DMS 273 (cell line): ENCODE measurements around the gene DIAPH3.

Experiments
- DNase-seq: peaks from one replicate; lab custom pipeline; 2025; ENCODE audit not compliant: unreplicated experiment; lab: John Stamatoyannopoulos, UW

DIAPH3 gene

DNA sequence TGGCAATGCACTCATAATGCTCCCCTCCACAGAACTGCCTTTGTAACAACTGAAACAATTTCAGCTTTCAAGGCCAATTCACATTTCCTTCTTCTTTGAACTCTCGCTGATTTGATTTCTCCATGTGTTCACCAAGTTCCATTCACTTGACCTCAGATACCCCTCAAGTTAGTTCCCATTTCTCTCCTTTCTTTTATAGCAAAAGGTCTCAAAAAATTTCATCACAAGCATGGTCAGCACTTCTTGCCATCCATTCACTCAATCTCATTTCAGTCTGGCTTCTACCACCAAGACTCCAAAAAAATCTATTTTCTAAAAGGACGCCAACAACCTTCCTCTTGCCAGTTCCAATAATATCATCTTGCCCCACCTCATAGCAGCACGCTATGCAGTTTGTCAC is 135.7 kb downstream of the DIAPH3 start:
- DNase-seq, result no peak

DNA sequence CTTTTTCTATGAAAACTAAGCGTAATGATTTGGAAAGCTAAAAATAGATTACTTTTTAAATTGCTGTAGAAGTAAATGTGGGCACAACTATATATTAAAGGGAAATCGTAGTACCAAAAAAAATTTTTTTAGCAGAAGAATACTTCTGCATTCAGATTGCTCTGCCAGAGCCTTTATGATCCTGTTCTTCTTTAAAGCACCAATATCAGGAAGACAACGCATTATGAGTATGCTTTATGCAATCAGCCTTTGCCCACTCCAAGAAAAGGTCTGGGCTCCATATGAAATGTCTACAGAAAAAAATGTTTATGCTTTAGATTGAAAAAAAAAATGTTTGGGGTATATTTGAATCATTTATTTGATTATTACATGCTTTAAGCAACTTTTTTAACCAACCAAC is 137.4 kb downstream of the DIAPH3 start:
- no peak for DNase-seq

DNA sequence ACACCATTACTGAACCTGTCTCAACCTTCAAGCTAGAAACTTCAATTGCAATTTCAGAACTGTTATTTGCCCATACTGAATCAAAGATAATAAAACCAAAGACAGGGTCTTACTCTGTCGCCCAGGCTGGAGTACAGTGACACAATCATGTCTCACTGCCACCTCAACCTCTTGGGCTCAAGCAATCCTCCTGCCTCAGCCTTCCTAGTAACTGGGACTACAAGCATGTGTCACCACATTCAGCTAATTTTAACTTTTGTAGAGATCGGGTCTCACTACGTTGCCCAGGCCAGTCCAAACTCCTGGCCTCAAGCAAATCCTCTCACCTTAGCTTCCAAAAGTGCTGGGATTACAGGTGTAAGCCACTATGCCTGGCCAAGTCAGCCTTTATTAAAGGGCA is 143.4 kb downstream of the DIAPH3 start:
- no peak for DNase-seq

DNA sequence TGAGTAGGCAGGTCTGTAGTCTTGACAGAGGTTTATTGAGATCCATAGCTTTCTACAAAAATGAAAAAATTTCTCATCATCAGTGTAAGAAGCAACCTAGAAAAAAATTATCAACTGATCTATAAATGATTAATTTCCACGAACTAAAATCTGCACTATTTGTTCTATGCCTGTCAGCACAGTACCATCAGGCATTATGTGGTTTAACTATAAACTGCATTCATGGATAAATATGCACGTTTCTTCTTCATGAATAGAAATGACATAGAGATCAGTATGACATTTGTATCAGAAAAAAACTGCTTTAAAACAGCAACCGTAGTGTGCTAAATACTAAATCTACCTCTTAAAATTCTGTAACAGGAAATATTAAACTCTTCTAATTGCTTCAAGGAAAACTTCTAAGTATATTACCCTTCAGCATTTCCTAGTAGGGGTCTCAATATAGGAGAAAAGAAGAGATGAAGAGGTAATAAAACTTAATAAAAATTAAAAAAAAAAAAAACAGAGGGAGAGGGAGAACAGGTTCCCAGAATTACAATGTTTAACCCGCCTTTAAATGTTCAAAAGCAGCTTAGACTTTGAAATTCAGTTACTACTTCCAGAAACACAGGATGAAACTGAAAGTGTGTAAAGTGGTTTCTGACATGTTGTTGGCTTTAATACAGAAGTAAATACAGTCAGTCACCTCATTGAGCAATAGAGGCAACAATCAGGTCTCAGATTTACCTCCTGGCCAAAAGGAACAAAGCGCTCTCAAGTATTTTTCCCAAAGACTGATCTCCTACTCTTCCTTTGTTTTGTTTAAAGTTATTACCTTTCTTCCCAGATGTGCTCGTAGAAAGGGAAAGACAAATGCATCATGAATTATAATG is 144.4 kb downstream of the DIAPH3 start:
- no peak for DNase-seq

DNA sequence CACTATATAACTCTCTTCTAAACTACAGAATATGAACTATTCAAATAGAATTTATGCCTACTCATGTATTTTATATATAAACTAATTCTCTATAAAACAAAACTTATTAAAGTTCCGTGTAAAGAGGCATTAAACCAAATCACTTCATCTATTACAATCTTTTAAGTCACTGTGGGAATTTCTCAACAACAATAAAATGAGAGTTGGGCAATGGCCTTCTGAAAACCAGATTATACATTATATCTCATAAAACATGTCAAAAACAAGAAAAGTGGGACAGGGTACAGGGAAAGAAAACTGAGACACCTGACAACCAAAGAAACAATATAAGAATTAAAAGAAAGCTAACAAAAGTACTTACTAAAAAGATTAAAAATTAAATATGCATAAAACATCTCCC is 145.2 kb downstream of the DIAPH3 start:
- no peak for DNase-seq

DNA sequence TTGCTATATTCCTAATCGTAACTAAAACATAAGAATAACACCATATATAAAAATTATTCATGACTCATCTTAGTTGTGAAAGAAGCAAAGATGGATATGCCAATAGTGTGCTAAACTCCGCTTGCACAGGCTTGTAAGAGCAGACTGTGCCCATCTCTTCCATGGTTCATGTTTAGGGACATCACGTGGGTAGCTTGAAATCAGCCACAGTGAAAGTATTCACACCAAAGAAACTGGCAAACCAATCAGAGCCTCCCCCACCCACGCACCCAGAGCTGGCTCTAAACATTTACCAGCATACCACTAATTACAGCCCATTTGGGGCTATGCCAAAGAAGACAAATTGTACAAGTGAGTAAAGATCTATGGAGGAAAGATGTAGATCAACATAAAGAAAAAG is 147.5 kb downstream of the DIAPH3 start:
- DNase-seq, result no peak

DNA sequence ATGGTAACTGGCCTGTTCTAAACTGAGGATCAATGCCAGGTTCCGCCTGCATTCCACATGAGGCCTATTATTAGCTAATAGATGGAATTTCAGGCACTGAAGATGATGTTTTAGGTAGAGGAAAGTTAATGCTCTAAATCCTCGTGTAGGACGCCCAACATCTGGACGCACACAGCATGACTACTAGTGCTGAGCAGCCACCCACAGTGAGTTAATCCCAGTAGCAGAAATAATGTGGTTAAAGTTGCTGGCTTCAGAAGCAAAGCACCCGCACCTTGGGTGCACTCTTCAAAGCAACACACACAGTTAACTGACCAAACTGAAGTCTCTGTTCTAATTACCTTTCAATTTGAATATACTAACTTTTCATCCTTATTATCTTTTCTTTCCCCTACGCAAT is 150.6 kb downstream of the DIAPH3 start:
- DNase-seq, result no peak

DNA sequence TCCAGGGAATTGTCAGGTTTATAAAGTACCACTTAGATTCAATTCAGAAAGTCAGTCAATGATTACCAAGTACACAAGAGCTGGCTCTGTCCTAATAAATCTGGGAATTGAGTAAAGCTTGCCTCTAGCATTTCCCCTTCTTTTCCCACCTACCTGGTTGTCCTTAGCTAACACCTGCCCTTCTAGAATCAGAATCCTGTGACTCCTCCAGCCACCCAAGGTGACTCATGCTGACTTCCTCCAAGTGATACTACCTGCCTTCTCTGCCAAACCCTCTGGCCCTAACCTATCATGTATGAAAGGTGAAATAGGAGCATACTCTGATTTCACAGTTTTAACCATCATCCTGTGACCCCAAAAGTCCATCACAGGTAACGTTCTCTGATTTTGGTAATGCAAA is 151.2 kb downstream of the DIAPH3 start:
- no peak for DNase-seq

DNA sequence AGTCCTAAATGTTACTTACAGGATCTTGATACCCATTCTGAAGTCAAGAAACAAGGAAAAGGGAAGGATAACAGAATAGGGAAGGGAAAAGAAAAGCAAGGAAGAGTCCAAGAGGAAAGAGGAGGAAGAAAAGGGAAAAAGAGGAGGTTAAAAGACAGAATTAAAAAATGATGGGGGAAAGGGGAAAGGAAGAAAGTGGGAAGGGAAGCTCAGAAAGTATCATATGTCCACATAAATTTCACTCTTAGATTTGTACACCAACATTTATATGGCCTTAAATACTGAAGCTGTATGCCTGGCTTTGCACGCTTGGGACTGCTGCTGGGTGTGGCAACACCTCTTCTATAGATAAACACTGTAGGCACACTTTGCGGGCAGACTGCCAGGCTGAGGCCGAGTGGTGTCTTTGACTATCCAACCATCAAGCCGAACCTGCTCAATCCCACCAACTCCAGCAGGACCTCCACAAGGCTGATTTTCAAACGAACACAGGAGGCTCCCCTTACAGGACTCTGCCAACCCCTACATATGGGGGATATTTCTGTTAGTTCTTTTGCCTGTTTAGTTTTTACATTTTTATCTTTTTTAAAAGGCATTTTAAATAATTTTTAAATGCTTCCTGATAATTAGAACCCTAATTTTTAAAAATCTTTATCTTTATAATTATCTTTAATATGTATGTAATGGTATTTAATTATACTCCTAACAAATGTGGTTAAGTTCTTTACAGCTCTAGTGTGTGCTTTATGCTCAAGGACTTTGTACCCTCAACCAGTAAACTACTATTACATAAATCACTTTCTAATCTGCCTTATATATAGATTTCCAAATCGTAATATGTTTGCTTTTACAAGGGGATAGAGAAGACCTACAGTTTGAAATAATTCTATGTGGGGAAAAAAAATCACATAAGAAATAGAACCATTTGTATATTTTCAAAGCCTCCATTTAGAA is 154.2 kb downstream of the DIAPH3 start:
- DNase-seq, result peak; percentile 18

DNA sequence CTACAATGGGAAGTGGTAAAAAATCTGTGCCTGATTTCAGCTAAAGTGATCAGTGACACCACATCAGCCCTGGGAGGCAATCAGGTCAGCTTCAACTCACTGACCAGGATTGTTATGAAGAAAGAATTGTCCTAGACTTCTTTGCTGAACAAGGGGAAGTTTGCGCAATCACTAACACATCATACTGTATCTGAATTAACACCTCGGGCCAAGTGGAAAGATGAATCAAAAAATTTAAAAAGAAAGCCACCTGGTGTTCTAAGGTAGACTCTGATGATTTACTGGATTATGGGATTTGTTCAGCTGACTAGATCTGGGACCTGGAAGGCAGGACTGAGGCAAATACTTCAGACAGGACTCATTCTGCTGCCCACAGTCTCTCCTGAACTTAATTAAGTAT is 161.8 kb downstream of the DIAPH3 start:
- DNase-seq, result no peak

DNA sequence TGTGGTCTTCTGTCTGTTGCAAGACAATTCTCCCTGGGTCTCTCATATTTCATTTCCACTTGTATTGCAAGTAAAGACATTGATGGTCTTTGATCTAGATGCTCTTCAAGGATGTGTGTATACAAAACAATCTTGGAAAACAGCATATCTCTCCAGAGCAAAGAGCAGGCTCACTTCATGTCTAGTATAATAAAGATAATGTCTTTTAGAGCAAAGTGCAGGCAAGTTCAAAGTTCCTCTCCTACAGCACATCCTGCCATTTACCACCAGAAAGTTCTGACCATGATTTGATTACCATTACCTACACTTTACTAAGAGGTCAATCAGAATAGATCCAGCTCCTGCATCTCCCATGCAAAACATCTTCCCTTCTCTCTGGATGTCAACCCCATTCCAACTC is 162.8 kb downstream of the DIAPH3 start:
- no peak for DNase-seq

DNA sequence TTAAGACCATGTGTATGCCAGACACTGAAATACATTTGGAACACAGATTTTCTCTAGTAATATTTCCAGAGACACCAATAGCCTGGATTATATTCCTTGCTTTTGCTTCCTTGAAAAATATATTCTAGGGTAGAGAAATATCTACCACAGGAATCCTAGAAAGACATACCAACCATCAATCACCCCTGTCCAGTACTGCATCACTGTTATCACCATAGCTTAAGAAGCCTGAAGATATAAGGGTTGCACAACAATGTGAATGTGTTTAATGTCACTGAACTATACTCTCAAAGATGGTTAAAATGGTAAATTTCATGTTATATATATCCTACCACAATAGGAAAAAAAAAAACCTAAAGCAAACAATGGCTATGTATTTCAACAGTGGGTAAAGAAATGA is 163.6 kb downstream of the DIAPH3 start:
- DNase-seq, result no peak

DNA sequence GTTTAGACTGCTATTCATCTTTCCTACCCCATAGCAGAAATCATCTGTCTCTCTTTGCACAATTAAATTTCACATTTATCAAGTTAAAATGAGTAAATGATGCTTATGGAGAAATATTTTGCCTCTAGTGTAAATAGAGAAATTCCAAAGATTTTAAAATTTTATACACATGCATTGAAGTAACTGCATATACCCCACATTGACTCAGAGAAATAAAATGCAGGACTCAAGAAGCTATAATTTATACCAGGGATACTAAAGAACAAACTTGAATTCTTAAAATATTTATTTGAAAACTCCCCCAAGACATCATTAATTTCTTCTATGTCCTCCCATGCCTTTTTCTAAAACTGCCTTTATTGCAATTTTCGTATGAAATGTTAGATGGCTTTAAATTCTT is 165.8 kb downstream of the DIAPH3 start:
- no peak for DNase-seq

DNA sequence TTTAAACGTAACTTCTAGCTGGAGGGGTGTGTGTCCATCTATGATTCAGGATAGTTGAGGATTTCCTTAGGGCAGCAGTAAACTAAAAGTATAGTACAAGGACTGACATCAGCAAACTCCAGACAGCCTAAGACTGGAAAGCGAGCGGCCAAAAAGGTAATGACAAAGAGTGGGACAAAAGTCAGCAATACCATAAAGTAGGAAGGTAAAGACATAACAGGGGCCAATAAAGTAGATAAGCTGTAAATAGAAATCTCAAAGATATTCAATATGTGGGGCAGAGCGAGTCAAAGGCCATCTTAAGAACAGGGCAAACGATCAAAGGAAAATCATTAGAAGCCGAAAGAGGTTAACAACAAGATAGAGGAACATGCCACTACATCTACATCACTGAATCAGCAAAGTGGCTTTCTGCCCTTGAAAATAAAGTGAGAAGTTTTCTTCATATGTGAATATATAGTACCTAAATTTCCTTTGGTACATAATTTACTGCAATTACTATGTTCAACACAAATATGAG is 167.2 kb downstream of the DIAPH3 start:
- DNase-seq, result no peak

DNA sequence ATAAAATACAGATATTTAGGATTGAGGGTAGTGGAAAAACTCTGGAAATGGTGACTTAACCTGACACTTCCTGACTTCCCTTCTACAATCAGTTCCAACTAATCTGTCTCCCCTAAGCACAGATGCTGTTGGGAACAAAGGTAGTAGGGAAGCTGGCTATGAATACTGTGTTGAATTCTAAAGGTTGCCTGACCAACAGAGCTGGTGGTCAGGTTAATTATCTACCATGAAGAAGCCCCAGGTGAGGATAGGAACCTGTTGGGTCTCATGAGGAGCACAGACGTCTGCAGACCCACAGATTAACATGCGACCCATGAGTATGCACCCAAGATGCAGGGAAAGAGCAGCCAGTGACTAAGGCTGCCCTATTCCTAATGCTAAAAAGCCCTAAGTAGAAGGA is 172.3 kb downstream of the DIAPH3 start:
- no peak for DNase-seq

DNA sequence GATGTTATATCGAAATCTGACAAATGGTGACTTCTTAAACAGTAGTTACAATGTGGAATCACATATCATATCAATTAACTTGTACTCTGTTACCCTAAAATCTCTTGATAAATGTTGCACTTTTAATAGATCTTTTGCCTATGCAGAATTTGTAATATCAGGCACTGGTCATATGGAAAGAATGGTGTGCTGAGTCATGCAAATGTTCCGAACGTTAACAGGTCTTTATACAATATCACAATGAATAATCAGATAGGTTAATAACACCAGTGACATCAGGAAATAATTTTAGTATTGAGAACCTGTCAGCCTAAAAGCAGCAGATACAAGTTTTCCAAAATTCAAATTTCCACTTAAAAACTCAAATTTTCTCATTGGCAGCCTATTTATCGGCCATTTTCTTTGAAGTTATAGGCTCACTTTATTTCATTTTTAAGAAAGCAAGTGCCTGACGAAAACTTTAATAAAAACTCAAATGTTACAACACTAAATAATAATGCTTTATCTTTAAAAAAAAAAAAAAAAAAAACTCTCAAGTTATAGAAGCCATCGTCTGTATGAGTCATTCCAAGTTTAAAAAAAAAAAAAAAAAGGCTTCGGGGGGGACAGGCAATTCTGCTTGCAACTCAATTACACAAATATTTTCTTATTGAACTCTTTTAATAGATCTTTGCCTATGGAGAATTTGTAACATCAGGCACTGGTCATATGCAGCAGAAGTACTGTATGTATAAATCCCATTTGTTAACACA is 180.9 kb downstream of the DIAPH3 start:
- no peak for DNase-seq

DNA sequence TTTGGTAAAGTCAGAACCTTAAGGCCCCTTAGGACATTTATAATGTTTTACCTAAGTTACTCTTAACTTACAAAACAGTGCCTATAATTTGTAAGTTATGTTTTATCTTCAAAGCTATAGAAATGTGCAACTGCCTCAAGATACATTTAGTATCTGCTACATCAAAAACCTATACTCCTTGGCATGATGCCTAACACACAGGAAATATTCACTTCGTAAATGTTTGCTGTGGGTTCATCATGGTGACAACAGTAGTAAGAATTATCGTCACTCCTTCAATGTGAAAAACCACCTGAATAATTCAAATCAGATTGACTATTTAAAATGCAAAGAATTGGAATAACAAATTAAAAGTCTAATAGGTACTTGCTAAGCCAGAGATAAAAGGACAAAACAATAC is 184.1 kb downstream of the DIAPH3 start:
- DNase-seq, result no peak

DNA sequence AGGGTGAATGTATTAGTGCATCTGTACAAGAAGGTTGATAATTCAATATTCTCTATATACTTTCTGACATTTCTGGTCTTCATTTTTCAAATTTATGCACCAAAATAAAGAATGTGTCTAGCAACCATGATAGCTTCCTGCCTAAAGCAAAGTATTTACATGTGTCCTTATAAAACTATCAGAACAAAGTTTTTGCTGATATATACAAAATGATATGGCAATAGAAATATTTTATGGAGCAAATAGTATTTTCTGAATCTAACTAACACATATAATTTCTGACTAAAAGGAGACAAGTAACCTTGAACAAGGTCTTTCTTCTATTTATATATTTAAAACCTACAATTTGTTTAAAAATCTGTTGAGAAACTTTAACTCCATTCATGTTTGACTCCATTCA is 184.9 kb downstream of the DIAPH3 start:
- no peak for DNase-seq

DNA sequence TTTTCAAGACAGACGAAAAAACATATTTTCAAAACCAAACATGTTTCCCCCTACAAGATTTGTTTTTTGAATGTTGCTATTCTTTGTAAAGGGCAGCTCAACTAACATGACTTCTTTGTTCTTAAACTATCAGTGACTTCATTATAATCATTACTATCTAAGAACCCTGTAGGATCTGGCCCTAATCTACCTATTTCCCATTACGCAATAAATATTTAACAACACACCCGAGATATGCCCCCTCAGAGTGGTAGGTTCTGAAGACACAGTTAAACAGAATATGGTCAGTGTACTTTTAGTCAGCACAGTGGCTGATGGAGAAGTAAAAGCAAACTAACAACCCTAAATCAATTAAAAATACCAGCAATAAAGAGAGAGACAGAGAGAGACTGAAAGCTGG is 186.9 kb downstream of the DIAPH3 start:
- DNase-seq, result no peak

DNA sequence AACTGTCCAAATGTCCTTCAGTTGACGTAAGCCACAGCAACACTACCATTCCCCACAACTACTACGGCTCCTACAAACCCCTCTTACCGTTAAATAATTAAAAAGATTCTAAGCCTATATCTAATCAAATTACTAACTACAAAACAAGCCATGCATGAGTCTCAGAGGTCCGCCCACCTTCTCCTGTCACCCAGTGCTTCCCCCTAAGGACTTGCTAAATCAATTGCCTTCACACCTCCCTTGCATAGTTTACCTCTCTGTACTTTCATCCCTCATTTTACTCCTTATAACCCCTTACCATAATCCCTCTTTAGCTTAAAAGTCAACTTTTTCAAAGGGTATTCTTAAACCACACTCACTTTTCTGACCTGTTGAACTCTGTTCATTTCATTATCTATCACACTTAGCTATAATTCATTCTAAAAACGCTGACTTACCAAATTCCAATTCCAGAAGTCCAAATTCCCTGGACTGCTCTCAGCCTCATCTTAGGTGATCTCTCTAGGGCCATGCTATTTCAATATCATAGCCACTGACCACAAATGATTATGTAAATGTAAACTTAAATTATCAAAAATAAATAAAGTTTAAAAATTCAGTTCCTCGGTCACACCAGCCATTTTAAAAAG is 187.8 kb downstream of the DIAPH3 start:
- no peak for DNase-seq

DNA sequence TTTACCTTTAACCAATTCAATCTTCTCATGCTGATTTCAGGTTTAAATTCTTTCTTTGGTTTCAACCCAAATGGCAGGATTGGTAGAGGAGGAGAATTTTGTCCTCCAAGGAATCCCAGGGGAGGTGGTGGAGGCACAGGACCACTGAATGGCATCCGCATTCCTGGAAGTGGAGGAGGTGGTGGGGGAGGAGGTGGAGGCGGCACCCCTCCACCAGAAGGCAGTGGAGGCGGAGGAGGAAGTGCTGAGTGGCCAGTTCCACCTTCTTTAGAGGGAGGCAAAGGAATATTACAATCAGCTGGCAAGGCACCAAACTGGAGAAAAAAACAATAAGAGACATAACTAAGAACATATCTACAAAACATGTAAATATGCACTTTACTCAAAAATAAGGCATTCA is 192.9 kb downstream of the DIAPH3 start:
- DNase-seq, result no peak
